ENCODE results near the gene ZKSCAN8. TPM values are rescaled to one million over a fixed set of nuclear protein-coding genes. Genes with fewer than 3 reads are reported as not detected.
A peak's percentile ranks its signal among the peaks of the same experiment; 100 is the strongest.

ZKSCAN8 gene
- total and polyA plus RNA-seq, 11 donors: 3.8 to 17.7 (median 13.4) TPM

DNA sequence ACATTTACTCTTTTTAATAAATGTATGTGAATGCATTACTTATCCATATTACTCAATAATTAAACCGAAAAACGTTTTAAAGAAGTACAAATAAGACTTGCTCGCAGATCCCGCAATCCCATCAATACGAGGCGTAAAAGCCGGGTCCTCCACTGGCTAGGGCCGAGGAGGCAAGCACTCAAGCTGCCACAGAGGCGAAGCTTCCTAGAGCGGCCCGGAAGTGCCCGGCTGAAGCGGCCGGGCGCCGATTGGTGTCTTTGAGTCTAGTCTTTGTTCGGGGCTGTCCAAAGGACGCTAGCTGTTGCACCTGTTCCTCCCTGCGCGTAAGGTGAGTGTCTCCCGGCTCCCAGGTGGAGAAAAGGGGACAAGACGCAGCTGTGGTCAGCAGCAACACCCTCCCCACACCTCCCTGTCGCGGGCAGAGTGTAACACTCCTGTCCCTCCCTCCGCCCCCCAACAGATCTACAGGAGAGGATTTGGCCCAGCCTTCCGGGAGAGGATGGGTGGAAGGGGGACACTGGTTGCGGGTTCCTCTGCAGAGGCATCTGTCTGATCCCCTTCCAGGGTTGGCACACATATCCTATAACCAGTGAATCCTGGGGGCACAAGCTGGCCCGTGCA is 17.2 kb upstream of the ZKSCAN8 start, which contains the start of gene ZSCAN16:
ZSCAN16 (plus strand) TSS at position 260 of the 621 bp plus-strand sequence. CDS start 835 bp downstream, outside the sequence.
- Histone ChIP-seq H3K4me3 (peak within 1 kb of the TSS; percentile 45 to 92 (median 71)), H3K27ac (peak within 1 kb of the TSS in 11 of 12 donors; percentile 24 to 75 (median 63)), H3K36me3 (peaks cover 0 to 73% (median 47%) of the 10 kb centered on the region in 9 donors), H3K9me3 (no peaks in the 10 kb centered on the region), H3K27me3 (no peaks in the 10 kb centered on the region), H3K4me1 (peaks cover 0 to 34% (median 21%) of the 10 kb centered on the region in 12 donors)
- intact Hi-C loops (cut with DNase I): no loop called here
- DNase-seq (peak; percentile 73 to 91 (median 89)), ATAC-seq (peak; percentile 95 to 99 (median 99))
- WGBS, 4 donors: 0 to 3% (median 1%) methylated on average over 26 to 28 of the region's 28 CpGs
- TF ChIP-seq POLR2A (IDR thresholded peaks at IDR 0.05): no peak
- TF ChIP-seq, protein P1, sequence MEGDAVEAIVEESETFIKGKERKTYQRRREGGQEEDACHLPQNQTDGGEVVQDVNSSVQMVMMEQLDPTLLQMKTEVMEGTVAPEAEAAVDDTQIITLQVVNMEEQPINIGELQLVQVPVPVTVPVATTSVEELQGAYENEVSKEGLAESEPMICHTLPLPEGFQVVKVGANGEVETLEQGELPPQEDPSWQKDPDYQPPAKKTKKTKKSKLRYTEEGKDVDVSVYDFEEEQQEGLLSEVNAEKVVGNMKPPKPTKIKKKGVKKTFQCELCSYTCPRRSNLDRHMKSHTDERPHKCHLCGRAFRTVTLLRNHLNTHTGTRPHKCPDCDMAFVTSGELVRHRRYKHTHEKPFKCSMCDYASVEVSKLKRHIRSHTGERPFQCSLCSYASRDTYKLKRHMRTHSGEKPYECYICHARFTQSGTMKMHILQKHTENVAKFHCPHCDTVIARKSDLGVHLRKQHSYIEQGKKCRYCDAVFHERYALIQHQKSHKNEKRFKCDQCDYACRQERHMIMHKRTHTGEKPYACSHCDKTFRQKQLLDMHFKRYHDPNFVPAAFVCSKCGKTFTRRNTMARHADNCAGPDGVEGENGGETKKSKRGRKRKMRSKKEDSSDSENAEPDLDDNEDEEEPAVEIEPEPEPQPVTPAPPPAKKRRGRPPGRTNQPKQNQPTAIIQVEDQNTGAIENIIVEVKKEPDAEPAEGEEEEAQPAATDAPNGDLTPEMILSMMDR (IDR thresholded peaks at IDR 0.05): no peak

DNA sequence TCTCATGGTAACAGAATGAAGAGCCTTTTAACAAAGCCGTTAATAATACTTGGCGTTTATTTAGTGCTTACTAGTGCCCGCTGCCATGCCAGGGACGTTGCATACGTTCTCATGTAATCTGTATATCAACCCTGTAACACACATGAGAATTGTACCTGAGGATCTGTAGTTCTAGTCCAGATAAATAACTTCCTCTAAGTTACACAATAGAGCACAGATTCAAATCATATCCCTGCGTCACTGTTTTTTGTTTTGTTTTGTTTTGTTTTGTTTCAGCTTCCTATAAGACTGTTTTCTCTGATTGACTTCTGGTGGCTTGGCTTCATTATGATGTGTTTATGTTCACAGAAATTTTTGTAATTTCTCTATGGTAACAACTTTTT is 16.7 kb upstream of the ZKSCAN8 start:
- peaks cover 0 to 73% (median 43%) of the 10 kb centered on the region in 9 donors for H3K36me3 ChIP-seq
- DNase-seq (no peak), ATAC-seq (no peak)
- no peak for TF ChIP-seq POLR2A (IDR thresholded peaks at IDR 0.05)
- TF ChIP-seq, protein P1 (IDR thresholded peaks at IDR 0.05): no peak
- intact Hi-C loops (cut with DNase I): loop anchor here in 1 of 10 donors (5.0 kb wide), 1 partner anchor 232 kb away; no protein-coding TSS in a partner anchor
- 8 to 16% (median 11%) methylated on average over 6 of the region's 6 CpGs for WGBS, 4 donors
- H3K27me3 ChIP-seq: no peaks in the 10 kb centered on the region
- H3K4me1 ChIP-seq: peaks cover 0 to 38% (median 21%) of the 10 kb centered on the region in 12 donors
- peak overlapping the region in 11 of 12 donors; percentile 24 to 75 (median 63) for H3K27ac ChIP-seq
- H3K4me3 ChIP-seq: peak overlapping the region; percentile 45 to 92 (median 71)
- H3K9me3 ChIP-seq: no peaks in the 10 kb centered on the region

DNA sequence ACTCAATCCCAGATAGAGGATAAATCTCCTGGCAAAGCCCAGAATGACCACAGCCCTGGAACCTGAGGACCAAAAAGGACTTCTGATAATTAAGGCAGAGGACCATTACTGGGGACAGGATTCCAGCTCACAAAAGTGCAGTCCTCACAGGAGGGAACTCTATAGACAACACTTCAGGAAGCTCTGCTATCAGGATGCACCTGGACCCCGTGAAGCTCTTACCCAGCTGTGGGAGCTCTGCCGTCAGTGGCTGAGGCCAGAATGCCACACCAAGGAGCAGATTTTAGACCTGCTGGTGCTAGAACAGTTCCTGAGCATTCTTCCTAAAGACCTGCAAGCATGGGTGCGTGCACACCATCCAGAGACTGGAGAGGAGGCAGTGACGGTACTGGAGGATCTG is 16.3 kb upstream of the ZKSCAN8 start:
- Histone ChIP-seq H3K36me3 (peaks cover 0 to 73% (median 42%) of the 10 kb centered on the region in 9 donors), H3K4me3 (peak overlapping the region in 4 of 12 donors; percentile 67 to 92 (median 72)), H3K27ac (peak overlapping the region in 2 of 12 donors; percentile 63 to 75), H3K4me1 (peaks cover 0 to 38% (median 21%) of the 10 kb centered on the region in 12 donors), H3K27me3 (no peaks in the 10 kb centered on the region), H3K9me3 (no peaks in the 10 kb centered on the region)
- TF ChIP-seq, protein P1 (IDR thresholded peaks at IDR 0.05): no peak
- TF ChIP-seq POLR2A (IDR thresholded peaks at IDR 0.05): no peak
- intact Hi-C loops (cut with DNase I): loop anchor here in 1 of 10 donors (5.0 kb wide), 1 partner anchor 232 kb away; no protein-coding TSS in a partner anchor
- DNase-seq: no peak
- WGBS, 4 donors: 57 to 82% (median 65%) methylated on average over 4 of the region's 4 CpGs
- ATAC-seq: no peak

DNA sequence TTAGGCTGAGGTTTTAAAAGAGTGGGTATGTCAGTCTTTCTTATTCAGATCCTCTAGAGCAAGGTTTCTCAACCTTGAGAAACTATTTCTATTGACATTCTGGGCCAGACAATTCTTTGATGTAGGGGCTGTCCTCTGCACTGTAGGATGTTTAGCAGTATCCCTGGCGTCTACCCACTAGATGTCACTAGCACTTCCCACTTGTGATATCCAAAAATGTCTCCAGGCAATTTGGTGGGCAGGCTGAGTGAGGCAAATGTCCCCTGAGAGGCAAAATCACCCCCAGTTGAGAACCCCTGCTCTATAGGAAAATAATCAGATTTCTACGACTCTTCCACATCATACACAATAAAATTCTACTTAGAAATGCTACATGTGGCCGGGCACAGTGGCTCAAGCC is 7.7 kb upstream of the ZKSCAN8 start:
- peak in 2 of 4 donors; percentile 26 to 27 for ATAC-seq
- TF ChIP-seq, protein P1 (IDR thresholded peaks at IDR 0.05): peak in 10 of 12 donors; percentile 19 to 51 (median 38)
- no peak for TF ChIP-seq POLR2A (IDR thresholded peaks at IDR 0.05)
- H3K27me3 ChIP-seq: no peaks in the 10 kb centered on the region
- no peaks in the 10 kb centered on the region for H3K9me3 ChIP-seq
- H3K4me3 ChIP-seq: no peak overlapping the region
- H3K4me1 ChIP-seq: peaks cover 0 to 40% (median 21%) of the 10 kb centered on the region in 12 donors
- DNase-seq: no peak
- intact Hi-C loops (cut with DNase I): loop anchor here in 2 of 10 donors (5.0 to 10.0 kb wide), 2 partner anchors 121 to 218 kb away; partner anchors contain the start of genes NKAPL (in 1 of the 2) and ZKSCAN4 (in 1 of the 2)
- peaks cover 0 to 37% (median 6%) of the 10 kb centered on the region in 9 donors for H3K36me3 ChIP-seq
- H3K27ac ChIP-seq: no peak overlapping the region
- 45 to 56% (median 47%) methylated on average over 3 of the region's 3 CpGs for WGBS, 4 donors
